Peyer's patch (tissue), 4 donors: ENCODE measurements around the gene NMT1.

ENCODE experiments used
- POLR2A ChIP-seq, 2 donors: fragments of 450-650 bp; IDR thresholded peaks; one replicate each; pipeline ENCODE4 v1.5.1; 2017; ENCODE audit warnings: antibody characterized with exemption in 2 of 2, mild to moderate bottlenecking in 2 of 2, moderate library complexity in 2 of 2
- TF ChIP-seq, protein P1 (sequence below), 6 experiments: fragments of 450-650 bp in 4 of 6; fragments of 200-600 bp in 2 of 6; sonication (generic) in 1 of 6; IDR thresholded peaks; one replicate each; pipeline ENCODE4 v1.5.1; 2017 to 2019; ENCODE audit warnings: antibody characterized with exemption in 6 of 6, mild to moderate bottlenecking in 3 of 6, moderate library complexity in 1 of 6

DNA sequence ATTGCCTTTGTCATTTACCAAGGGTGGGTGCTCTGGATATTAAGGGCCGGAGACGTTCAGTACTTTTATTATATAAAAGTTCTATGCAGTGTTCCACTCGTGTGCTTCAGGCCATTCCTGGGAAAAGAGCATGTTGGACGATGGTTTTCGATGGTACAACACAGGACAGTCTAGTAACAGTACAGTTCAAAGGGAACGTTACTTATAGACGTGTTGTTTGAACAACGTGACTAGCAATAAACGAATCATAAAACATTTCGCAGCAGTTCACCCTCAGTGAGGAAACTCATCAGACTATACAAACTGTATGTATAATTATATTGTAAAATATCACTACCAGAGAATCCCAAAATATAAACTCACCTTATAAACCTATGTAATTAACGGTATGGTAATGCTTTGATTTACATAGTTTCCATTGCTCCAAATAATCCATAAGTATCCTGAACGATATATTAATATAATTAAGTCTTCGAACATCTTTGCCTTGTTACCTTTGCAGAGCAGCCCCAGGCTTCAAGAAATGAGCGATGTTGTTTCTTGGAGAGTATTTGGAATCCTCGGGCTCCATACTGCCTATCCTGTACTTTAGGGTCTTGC, 589 bp downstream of the NMT1 start:
- TF ChIP-seq, protein P1, sequence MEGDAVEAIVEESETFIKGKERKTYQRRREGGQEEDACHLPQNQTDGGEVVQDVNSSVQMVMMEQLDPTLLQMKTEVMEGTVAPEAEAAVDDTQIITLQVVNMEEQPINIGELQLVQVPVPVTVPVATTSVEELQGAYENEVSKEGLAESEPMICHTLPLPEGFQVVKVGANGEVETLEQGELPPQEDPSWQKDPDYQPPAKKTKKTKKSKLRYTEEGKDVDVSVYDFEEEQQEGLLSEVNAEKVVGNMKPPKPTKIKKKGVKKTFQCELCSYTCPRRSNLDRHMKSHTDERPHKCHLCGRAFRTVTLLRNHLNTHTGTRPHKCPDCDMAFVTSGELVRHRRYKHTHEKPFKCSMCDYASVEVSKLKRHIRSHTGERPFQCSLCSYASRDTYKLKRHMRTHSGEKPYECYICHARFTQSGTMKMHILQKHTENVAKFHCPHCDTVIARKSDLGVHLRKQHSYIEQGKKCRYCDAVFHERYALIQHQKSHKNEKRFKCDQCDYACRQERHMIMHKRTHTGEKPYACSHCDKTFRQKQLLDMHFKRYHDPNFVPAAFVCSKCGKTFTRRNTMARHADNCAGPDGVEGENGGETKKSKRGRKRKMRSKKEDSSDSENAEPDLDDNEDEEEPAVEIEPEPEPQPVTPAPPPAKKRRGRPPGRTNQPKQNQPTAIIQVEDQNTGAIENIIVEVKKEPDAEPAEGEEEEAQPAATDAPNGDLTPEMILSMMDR (IDR thresholded peaks at IDR 0.05) = no peak
- no peak for TF ChIP-seq POLR2A (IDR thresholded peaks at IDR 0.05)
